Fibroblast of skin of right biceps (primary cell): Measurements from ENCODE around the gene SENP3.

Experiments
- DNase-seq: peaks from one replicate; pipeline ENCODE4 v3.0.0-alpha.2; 2013

Gene SENP3

GRCh38 chr17:7606280-7606679 lies 44.6 kb downstream of the SENP3 start:
- DNase-seq = no peak

- DNase-seq = no peak
Observed at GRCh38 chr17:7610641-7611040, 48.9 kb downstream of the SENP3 start.

- no peak for DNase-seq
Observed at GRCh38 chr17:7611635-7612293, 50.0 kb downstream of the SENP3 start.

GRCh38 chr17:7612294-7612640 lies 50.5 kb downstream of the SENP3 start:
- DNase-seq = peak; percentile 17

GRCh38 chr17:7613769-7614424 lies 52.2 kb downstream of the SENP3 start:
- peak; percentile 68 for DNase-seq

- DNase-seq = peak; percentile 100
Observed at GRCh38 chr17:7614425-7615264, 52.9 kb downstream of the SENP3 start, which contains the start of gene FXR2. FXR2 (minus strand) TSS chr17:7614897; CDS start chr17:7614532, 365 bp downstream.

GRCh38 chr17:7615265-7615747 lies 53.6 kb downstream of the SENP3 start:
- DNase-seq = no peak

GRCh38 chr17:7618608-7619007 lies 56.9 kb downstream of the SENP3 start:
- DNase-seq = no peak

- DNase-seq = no peak
Observed at GRCh38 chr17:7620835-7621234, 59.1 kb downstream of the SENP3 start.
